AG08396 (cell line): ENCODE measurements around the gene FAM111A.
"Not testable (repeated sequence)": the region's sequence is repeated elsewhere in the genome, so short reads cannot be mapped to it uniquely, and the experiment has no call there.

ENCODE experiments used
- DNase-seq: peaks from one replicate; pipeline ENCODE4 v3.0.0; 2012; ENCODE audit warnings: low spot score, mixed read lengths

Gene FAM111A

GRCh38 chr11:59142530-59143507 is at the start of gene FAM111A:
Gene FAM111A (plus strand): TSS chr11:59142856. CDS start chr11:59148873, 6,017 bp downstream.
- peak; percentile 91 for DNase-seq

- DNase-seq: not testable (repeated sequence)
Observed at GRCh38 chr11:59093576-59093975, 49.1 kb upstream of the FAM111A start.

- not testable (repeated sequence) for DNase-seq
Observed at GRCh38 chr11:59095225-59095624, 47.4 kb upstream of the FAM111A start.

GRCh38 chr11:59095972-59096575 is 46.6 kb upstream of the FAM111A start:
- DNase-seq: not testable (repeated sequence)

- DNase-seq: peak; percentile 29
Observed at GRCh38 chr11:59097113-59097708, 45.4 kb upstream of the FAM111A start.

GRCh38 chr11:59097938-59098337 is 44.7 kb upstream of the FAM111A start:
- not testable (repeated sequence) for DNase-seq

GRCh38 chr11:59102259-59102765 is 40.3 kb upstream of the FAM111A start:
- peak; percentile 44 for DNase-seq

- peak; percentile 88 for DNase-seq
Observed at GRCh38 chr11:59106363-59107336, 36.0 kb upstream of the FAM111A start, which contains the start of gene FAM111B. Gene FAM111B (plus strand): TSS chr11:59107237. CDS start chr11:59109626, 2,389 bp downstream.

- not testable (repeated sequence) for DNase-seq
Observed at GRCh38 chr11:59107721-59108120, 34.9 kb upstream of the FAM111A start.

- DNase-seq: no peak
Observed at GRCh38 chr11:59112494-59112893, 30.2 kb upstream of the FAM111A start.

GRCh38 chr11:59114344-59114743 is 28.3 kb upstream of the FAM111A start:
- DNase-seq: no peak

GRCh38 chr11:59115553-59115952 is 27.1 kb upstream of the FAM111A start:
- no peak for DNase-seq

- no peak for DNase-seq
Observed at GRCh38 chr11:59117774-59118173, 24.9 kb upstream of the FAM111A start.

- DNase-seq: no peak
Observed at GRCh38 chr11:59119826-59120225, 22.8 kb upstream of the FAM111A start.

GRCh38 chr11:59135648-59136461 is 6.8 kb upstream of the FAM111A start:
- DNase-seq: peak; percentile 84

- not testable (repeated sequence) for DNase-seq
Observed at GRCh38 chr11:59136551-59136950, 6.1 kb upstream of the FAM111A start.

- DNase-seq: no peak
Observed at GRCh38 chr11:59137190-59137589, 5.5 kb upstream of the FAM111A start.

GRCh38 chr11:59138643-59139042 is 4.0 kb upstream of the FAM111A start:
- DNase-seq: no peak

- DNase-seq: no peak
Observed at GRCh38 chr11:59141191-59141590, 1.5 kb upstream of the FAM111A start.
